SK-N-SH treated with all-trans-retinoic acid at 6 μM for 48 hours (cell line): Measurements from ENCODE around the gene TEKT3.

Experiments
- ATAC-seq: fragments of 200-7000 bp; cut with Tn5 transposase; 3 replicates; pipeline ENCODE4 v1.9.1; 2020; ENCODE audit warnings: mild to moderate bottlenecking, moderate library complexity
- ARNTL ChIP-seq: fragments of 450-650 bp; formaldehyde crosslinking; IDR thresholded peaks from 2 replicates; pipeline ENCODE4 v1.5.0; 2020; ENCODE audit warnings: low read depth, mild to moderate bottlenecking, moderate library complexity, borderline replicate concordance
- BACH2 ChIP-seq: fragments of 250-450 bp; sonication (Bioruptor Pico); IDR thresholded peaks from 2 replicates; pipeline ENCODE4 v1.9.0; 2021; ENCODE audit warnings: mild to moderate bottlenecking, borderline replicate concordance
- CREB5 ChIP-seq: fragments of 250-450 bp; sonication (Bioruptor Pico); IDR thresholded peaks from 2 replicates; pipeline ENCODE4 v1.5.1; 2020; ENCODE audit warnings: low read depth, mild to moderate bottlenecking, moderate library complexity
- CSDC2 ChIP-seq: fragments of 250-450 bp; sonication (Bioruptor Pico); IDR thresholded peaks from 2 replicates; pipeline ENCODE4 v1.5.0; 2020; ENCODE audit warnings: mild to moderate bottlenecking, moderate library complexity
- CSRNP3 ChIP-seq: fragments of 250-450 bp; sonication (Bioruptor Pico); IDR thresholded peaks from 2 replicates; pipeline ENCODE4 v1.5.1; 2021; ENCODE audit warnings: mild to moderate bottlenecking, moderate library complexity
- ESRRG ChIP-seq: fragments of 250-450 bp; sonication (Bioruptor Pico); IDR thresholded peaks from 2 replicates; pipeline ENCODE4 v1.6.1; 2021; ENCODE audit warnings: mild to moderate bottlenecking
- GLIS3 ChIP-seq: fragments of 250-450 bp; sonication (Bioruptor Pico); IDR thresholded peaks from 2 replicates; pipeline ENCODE4 v1.5.0; 2020; ENCODE audit warnings: mild to moderate bottlenecking, moderate library complexity
- ISL1 ChIP-seq: fragments of 250-450 bp; sonication (Bioruptor Pico); IDR thresholded peaks from 2 replicates; pipeline ENCODE4 v2.1.2; 2022; ENCODE audit warnings: mild to moderate bottlenecking, moderate library complexity
- OSR1 ChIP-seq: fragments of 250-450 bp; sonication (Bioruptor Pico); IDR thresholded peaks from 2 replicates; pipeline ENCODE4 v1.8.0; 2022; ENCODE audit warnings: moderate library complexity, mild to moderate bottlenecking, inconsistent platforms
- PPARA ChIP-seq: fragments of 250-450 bp; sonication (Bioruptor Pico); IDR thresholded peaks from 2 replicates; pipeline ENCODE4 v1.5.0; 2020; ENCODE audit warnings: mild to moderate bottlenecking, borderline replicate concordance
- RARB ChIP-seq: fragments of 250-450 bp; sonication (Bioruptor Pico); IDR thresholded peaks from 2 replicates; pipeline ENCODE4 v1.8.0; 2021; ENCODE audit warnings: mild to moderate bottlenecking, moderate library complexity
- SNAI2 ChIP-seq: fragments of 250-450 bp; sonication (Bioruptor Pico); IDR thresholded peaks from 2 replicates; pipeline ENCODE4 v1.5.0; 2020; ENCODE audit warnings: mild to moderate bottlenecking, moderate library complexity
- TCF4 ChIP-seq: fragments of 250-450 bp; sonication (Bioruptor Pico); IDR thresholded peaks from 2 replicates; pipeline ENCODE4 v1.8.0; 2021; ENCODE audit warnings: mild to moderate bottlenecking, moderate library complexity, borderline replicate concordance
- TOX ChIP-seq: fragments of 250-450 bp; sonication (Bioruptor Pico); IDR thresholded peaks from 2 replicates; pipeline ENCODE4 v1.8.0; 2021; ENCODE audit warnings: mild to moderate bottlenecking, moderate library complexity, borderline replicate concordance
- ZC3H10 ChIP-seq: fragments of 250-450 bp; sonication (Bioruptor Pico); IDR thresholded peaks from 2 replicates; pipeline ENCODE4 v1.5.1; 2021; ENCODE audit warnings: mild to moderate bottlenecking, moderate library complexity
- ZFP3 ChIP-seq: fragments of 250-450 bp; sonication (Bioruptor Pico); IDR thresholded peaks from 2 replicates; pipeline ENCODE4 v1.5.0; 2020; ENCODE audit warnings: mild to moderate bottlenecking, moderate library complexity
- ZFP30 ChIP-seq: fragments of 450-650 bp; formaldehyde crosslinking; IDR thresholded peaks from 2 replicates; pipeline ENCODE4 v1.5.0; 2022; ENCODE audit warnings: mild to moderate bottlenecking, moderate library complexity
- ZNF565 ChIP-seq: fragments of 450-650 bp; formaldehyde crosslinking; conservative IDR thresholded peaks from 2 replicates; pipeline ENCODE4 v1.5.0; 2020; ENCODE audit warnings: low read depth, mild to moderate bottlenecking, moderate library complexity
- ZNF70 ChIP-seq: fragments of 450-650 bp; formaldehyde crosslinking; IDR thresholded peaks from 2 replicates; pipeline ENCODE4 v1.5.0; 2020; ENCODE audit warnings: mild to moderate bottlenecking, moderate library complexity
- ZNF8 ChIP-seq: fragments of 450-650 bp; formaldehyde crosslinking; IDR thresholded peaks from 2 replicates; pipeline ENCODE4 v1.5.0; 2020; ENCODE audit warnings: mild to moderate bottlenecking, moderate library complexity
- TF ChIP-seq, protein P1 (sequence below): fragments of 250-450 bp; sonication (Bioruptor Pico); IDR thresholded peaks from 2 replicates; pipeline ENCODE4 v1.8.0; 2020; ENCODE audit warnings: mild to moderate bottlenecking, moderate library complexity, borderline replicate concordance
- TF ChIP-seq, protein P2 (sequence below): fragments of 250-450 bp; sonication (Bioruptor Pico); IDR thresholded peaks from 2 replicates; pipeline ENCODE4 v1.8.0; 2021; ENCODE audit warnings: low read depth, mild to moderate bottlenecking, moderate library complexity, borderline replicate concordance

Gene TEKT3

GRCh38 chr17:15348021-15348420 is 6.6 kb upstream of the TEKT3 start:
- no peak for ATAC-seq
- TF ChIP-seq SNAI2 (CRISPR knock-in tag): no peak
- TF ChIP-seq ZFP30 (CRISPR knock-in tag): no peak
- no peak for TF ChIP-seq ISL1 (CRISPR knock-in tag)
- no peak for TF ChIP-seq TCF4 (CRISPR knock-in tag)
- TF ChIP-seq ARNTL (CRISPR knock-in tag): no peak
- TF ChIP-seq GLIS3 (CRISPR knock-in tag): no peak
- TF ChIP-seq CSDC2 (CRISPR knock-in tag): no peak

GRCh38 chr17:15346066-15346595 is 4.7 kb upstream of the TEKT3 start:
- ATAC-seq: no peak
- TF ChIP-seq ZFP3: no peak
- TF ChIP-seq OSR1 (CRISPR knock-in tag): no peak
- no peak for TF ChIP-seq CSRNP3 (CRISPR knock-in tag)
- no peak for TF ChIP-seq ZC3H10 (CRISPR knock-in tag)
- TF ChIP-seq CREB5 (CRISPR knock-in tag): no peak
- no peak for TF ChIP-seq ARNTL (CRISPR knock-in tag)
- TF ChIP-seq ZFP30 (CRISPR knock-in tag): no peak
- no peak for TF ChIP-seq TCF4 (CRISPR knock-in tag)
- TF ChIP-seq ISL1 (CRISPR knock-in tag): no peak
- TF ChIP-seq ESRRG (CRISPR knock-in tag): no peak
- TF ChIP-seq TOX (CRISPR knock-in tag): no peak
- TF ChIP-seq ZNF565 (CRISPR knock-in tag): no peak
- no peak for TF ChIP-seq ZNF8 (CRISPR knock-in tag)
- TF ChIP-seq CSDC2 (CRISPR knock-in tag): no peak
- TF ChIP-seq SNAI2 (CRISPR knock-in tag): no peak

- TF ChIP-seq, protein P1, sequence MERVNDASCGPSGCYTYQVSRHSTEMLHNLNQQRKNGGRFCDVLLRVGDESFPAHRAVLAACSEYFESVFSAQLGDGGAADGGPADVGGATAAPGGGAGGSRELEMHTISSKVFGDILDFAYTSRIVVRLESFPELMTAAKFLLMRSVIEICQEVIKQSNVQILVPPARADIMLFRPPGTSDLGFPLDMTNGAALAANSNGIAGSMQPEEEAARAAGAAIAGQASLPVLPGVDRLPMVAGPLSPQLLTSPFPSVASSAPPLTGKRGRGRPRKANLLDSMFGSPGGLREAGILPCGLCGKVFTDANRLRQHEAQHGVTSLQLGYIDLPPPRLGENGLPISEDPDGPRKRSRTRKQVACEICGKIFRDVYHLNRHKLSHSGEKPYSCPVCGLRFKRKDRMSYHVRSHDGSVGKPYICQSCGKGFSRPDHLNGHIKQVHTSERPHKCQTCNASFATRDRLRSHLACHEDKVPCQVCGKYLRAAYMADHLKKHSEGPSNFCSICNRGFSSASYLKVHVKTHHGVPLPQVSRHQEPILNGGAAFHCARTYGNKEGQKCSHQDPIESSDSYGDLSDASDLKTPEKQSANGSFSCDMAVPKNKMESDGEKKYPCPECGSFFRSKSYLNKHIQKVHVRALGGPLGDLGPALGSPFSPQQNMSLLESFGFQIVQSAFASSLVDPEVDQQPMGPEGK (CRISPR knock-in tag): no peak
- no peak for TF ChIP-seq ARNTL (CRISPR knock-in tag)
- no peak for TF ChIP-seq PPARA (CRISPR knock-in tag)
- TF ChIP-seq CREB5 (CRISPR knock-in tag): no peak
- no peak for TF ChIP-seq SNAI2 (CRISPR knock-in tag)
- no peak for TF ChIP-seq ZNF565 (CRISPR knock-in tag)
- ATAC-seq: 0 out of 3 replicates have a peak, but pooled peaks have one; percentile 13
Observed at GRCh38 chr17:15343749-15344148, 2.4 kb upstream of the TEKT3 start.

GRCh38 chr17:15342460-15342859 is 1.1 kb upstream of the TEKT3 start:
- ATAC-seq: no peak
- TF ChIP-seq ZNF8 (CRISPR knock-in tag) (no peak), CREB5 (CRISPR knock-in tag) (no peak), ESRRG (CRISPR knock-in tag) (no peak), TOX (CRISPR knock-in tag) (no peak), BACH2 (CRISPR knock-in tag) (no peak), CSRNP3 (CRISPR knock-in tag) (no peak), TCF4 (CRISPR knock-in tag) (no peak), ARNTL (CRISPR knock-in tag) (no peak), GLIS3 (CRISPR knock-in tag) (no peak), RARB (CRISPR knock-in tag) (no peak), ZC3H10 (CRISPR knock-in tag) (no peak), ZNF70 (no peak), SNAI2 (CRISPR knock-in tag) (no peak), PPARA (CRISPR knock-in tag) (no peak), ZFP3 (no peak), ZNF565 (CRISPR knock-in tag) (no peak)
- TF ChIP-seq, protein P2, sequence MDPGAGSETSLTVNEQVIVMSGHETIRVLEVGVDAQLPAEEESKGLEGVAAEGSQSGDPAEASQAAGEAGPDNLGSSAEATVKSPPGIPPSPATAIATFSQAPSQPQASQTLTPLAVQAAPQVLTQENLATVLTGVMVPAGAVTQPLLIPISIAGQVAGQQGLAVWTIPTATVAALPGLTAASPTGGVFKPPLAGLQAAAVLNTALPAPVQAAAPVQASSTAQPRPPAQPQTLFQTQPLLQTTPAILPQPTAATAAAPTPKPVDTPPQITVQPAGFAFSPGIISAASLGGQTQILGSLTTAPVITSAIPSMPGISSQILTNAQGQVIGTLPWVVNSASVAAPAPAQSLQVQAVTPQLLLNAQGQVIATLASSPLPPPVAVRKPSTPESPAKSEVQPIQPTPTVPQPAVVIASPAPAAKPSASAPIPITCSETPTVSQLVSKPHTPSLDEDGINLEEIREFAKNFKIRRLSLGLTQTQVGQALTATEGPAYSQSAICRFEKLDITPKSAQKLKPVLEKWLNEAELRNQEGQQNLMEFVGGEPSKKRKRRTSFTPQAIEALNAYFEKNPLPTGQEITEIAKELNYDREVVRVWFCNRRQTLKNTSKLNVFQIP (CRISPR knock-in tag): no peak
